H1 (cell line): ENCODE measurements around the gene TEAD4. TPM values are rescaled to one million over a fixed set of nuclear protein-coding genes. Genes with fewer than 3 reads are reported as not detected.

Experiments
- CTBP2 ChIP-seq: IDR thresholded peaks from 2 replicates; pipeline ENCODE4 v1.7.0; 2011; ENCODE audit warnings: borderline replicate concordance, mild to moderate bottlenecking, moderate library complexity, mixed read lengths, low read length; ENCODE audit not compliant: insufficient read depth, insufficient read length
- FOSL1 ChIP-seq: IDR thresholded peaks from 2 replicates; pipeline ENCODE4 v1.6.1; 2011; ENCODE audit warnings: mild to moderate bottlenecking, low read depth, low read length, moderate library complexity; ENCODE audit not compliant: insufficient read depth
- GABPA ChIP-seq: IDR thresholded peaks from 2 replicates; pipeline ENCODE4 v1.6.1; 2011; ENCODE audit warnings: mild to moderate bottlenecking, low read length, moderate library complexity, borderline replicate concordance; ENCODE audit not compliant: insufficient read depth
- POLR2A ChIP-seq, 2 experiments: IDR thresholded peaks; 1 replicate in 1 of 2; 2 replicates in 1 of 2; pipeline ENCODE4 v1.6.1; 2011; ENCODE audit warnings: low read depth in 2 of 2, low read length in 2 of 2, mild to moderate bottlenecking in 2 of 2; ENCODE audit errors: control extremely low read depth in 1 of 2
- polyA plus RNA-seq, 7 experiments: library from polyadenylated mRNA; depleted of rRNA in 3 of 7; stranded (reverse) in 5 of 7; unstranded in 2 of 7; fragments of >200 nt in 5 of 7; fragments of 200-250 nt in 2 of 7; gene quantifications; 1 replicate in 5 of 7; 2 replicates in 1 of 7; 4 replicates in 1 of 7; pipeline versions ENCODE4 v1.2.1 to v1.2.3, GENCODE V29; 2011 to 2013; ENCODE audit warnings: missing spikeins in 2 of 7, mixed read lengths in 2 of 7
- total RNA-seq: library from RNA; stranded (reverse); fragmentation: NEBNext Ultra II Directional; extraction: Animal tissue kit (Norgen Biotek cat#: 25700); gene quantifications from 2 replicates; pipeline ENCODE4 v1.2.1, GENCODE V29; 2021
- TF ChIP-seq, protein P1 (sequence below): IDR thresholded peaks from 2 replicates; pipeline ENCODE4 v1.6.1; 2011; ENCODE audit warnings: low read depth, mild to moderate bottlenecking, low read length; ENCODE audit not compliant: insufficient read depth

The TEAD4 gene
- total and polyA plus RNA-seq, 2 of the 8 experiments (the other 6 are each of a cell fraction or from before 2014, with no cell fraction given) = 56.7 to 116 TPM

- TF ChIP-seq, protein P1, sequence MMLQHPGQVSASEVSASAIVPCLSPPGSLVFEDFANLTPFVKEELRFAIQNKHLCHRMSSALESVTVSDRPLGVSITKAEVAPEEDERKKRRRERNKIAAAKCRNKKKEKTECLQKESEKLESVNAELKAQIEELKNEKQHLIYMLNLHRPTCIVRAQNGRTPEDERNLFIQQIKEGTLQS = no peak
- no peak for TF ChIP-seq POLR2A (IDR thresholded peaks at IDR 0.05; ENCODE audit: control extremely low read depth in 1 of 2, low read depth in 2 of 2, low read length in 2 of 2)
- no peak for TF ChIP-seq FOSL1
- TF ChIP-seq CTBP2 = no peak
- no peak for TF ChIP-seq GABPA
Measured at GRCh38 chr12:2980630-2981029, 21.4 kb downstream of the TEAD4 start (continued).
